Endothelial cell of umbilical vein (primary cell): Measurements from ENCODE around the gene GABRR2.

ENCODE experiments used
- FOS ChIP-seq: IDR thresholded peaks from 2 replicates; pipeline ENCODE4 v1.6.1; 2011; ENCODE audit warnings: mild to moderate bottlenecking, low read length, moderate library complexity, borderline replicate concordance; ENCODE audit not compliant: insufficient read depth
- POLR2A ChIP-seq: IDR thresholded peaks from 2 replicates; pipeline ENCODE4 v1.6.1; 2012; ENCODE audit warnings: low read depth, mild to moderate bottlenecking, control low read depth, low read length
- POLR2AphosphoS5 ChIP-seq: IDR thresholded peaks from 2 replicates; pipeline ENCODE4 v1.6.1; 2012; ENCODE audit warnings: low read depth, mild to moderate bottlenecking, control low read depth, low read length, moderate library complexity; ENCODE audit not compliant: insufficient read depth
- TF ChIP-seq, protein P1 (sequence below), 2 donors: IDR thresholded peaks; 1 replicate in 1 of 2; 2 replicates in 1 of 2; pipeline ENCODE4 v1.5.1; 2011; ENCODE audit warnings: low read length in 2 of 2, mild to moderate bottlenecking in 2 of 2, moderate library complexity in 2 of 2, control low read depth in 1 of 2, inconsistent platforms in 1 of 2, low read depth in 1 of 2; ENCODE audit not compliant: insufficient read depth in 1 of 2; ENCODE audit errors: extremely low read depth in 1 of 2

DNA sequence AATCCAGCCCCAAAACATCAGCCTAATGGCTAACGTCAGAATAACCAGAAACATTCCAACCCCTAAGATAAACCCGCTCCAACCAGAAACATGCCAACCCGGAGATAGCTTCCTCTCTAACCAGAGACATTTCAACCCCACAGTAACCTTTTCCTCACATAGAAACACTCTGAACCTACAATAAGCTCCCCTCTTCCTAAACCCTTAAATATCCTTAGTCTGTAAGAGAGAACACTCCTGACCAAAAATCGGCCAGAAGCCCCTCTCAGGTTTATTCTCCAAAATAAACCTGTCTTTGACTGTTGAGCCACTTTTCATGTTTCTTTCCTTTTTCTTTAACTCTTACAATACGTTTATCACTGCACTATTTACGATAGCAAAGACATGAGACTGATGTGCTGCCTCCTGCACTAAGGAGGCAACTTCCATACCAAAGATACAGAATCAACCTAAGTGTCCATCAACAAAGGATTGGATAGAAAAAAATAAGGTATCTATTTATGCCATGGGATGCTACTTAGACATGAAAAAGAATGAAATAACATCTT is 5.0 kb upstream of the GABRR2 start:
- TF ChIP-seq, protein P1, sequence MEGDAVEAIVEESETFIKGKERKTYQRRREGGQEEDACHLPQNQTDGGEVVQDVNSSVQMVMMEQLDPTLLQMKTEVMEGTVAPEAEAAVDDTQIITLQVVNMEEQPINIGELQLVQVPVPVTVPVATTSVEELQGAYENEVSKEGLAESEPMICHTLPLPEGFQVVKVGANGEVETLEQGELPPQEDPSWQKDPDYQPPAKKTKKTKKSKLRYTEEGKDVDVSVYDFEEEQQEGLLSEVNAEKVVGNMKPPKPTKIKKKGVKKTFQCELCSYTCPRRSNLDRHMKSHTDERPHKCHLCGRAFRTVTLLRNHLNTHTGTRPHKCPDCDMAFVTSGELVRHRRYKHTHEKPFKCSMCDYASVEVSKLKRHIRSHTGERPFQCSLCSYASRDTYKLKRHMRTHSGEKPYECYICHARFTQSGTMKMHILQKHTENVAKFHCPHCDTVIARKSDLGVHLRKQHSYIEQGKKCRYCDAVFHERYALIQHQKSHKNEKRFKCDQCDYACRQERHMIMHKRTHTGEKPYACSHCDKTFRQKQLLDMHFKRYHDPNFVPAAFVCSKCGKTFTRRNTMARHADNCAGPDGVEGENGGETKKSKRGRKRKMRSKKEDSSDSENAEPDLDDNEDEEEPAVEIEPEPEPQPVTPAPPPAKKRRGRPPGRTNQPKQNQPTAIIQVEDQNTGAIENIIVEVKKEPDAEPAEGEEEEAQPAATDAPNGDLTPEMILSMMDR (IDR thresholded peaks at IDR 0.05; ENCODE audit: extremely low read depth in 1 of 2, insufficient read depth in 1 of 2, low read depth in 1 of 2, low read length in 2 of 2): no peak
- TF ChIP-seq FOS (no peak), POLR2AphosphoS5 (no peak), POLR2A (no peak)
